Measurements from ENCODE around the gene GNS. TPM values are rescaled to one million over a fixed set of nuclear protein-coding genes. Genes with fewer than 3 reads are reported as not detected.
A peak's percentile ranks its signal among the peaks of the same experiment; 100 is the strongest.

The GNS gene
- total and polyA plus RNA-seq, 2 of the 4 experiments (the other 2 are of a cell fraction) = 60.4 to 80.7 TPM

DNA sequence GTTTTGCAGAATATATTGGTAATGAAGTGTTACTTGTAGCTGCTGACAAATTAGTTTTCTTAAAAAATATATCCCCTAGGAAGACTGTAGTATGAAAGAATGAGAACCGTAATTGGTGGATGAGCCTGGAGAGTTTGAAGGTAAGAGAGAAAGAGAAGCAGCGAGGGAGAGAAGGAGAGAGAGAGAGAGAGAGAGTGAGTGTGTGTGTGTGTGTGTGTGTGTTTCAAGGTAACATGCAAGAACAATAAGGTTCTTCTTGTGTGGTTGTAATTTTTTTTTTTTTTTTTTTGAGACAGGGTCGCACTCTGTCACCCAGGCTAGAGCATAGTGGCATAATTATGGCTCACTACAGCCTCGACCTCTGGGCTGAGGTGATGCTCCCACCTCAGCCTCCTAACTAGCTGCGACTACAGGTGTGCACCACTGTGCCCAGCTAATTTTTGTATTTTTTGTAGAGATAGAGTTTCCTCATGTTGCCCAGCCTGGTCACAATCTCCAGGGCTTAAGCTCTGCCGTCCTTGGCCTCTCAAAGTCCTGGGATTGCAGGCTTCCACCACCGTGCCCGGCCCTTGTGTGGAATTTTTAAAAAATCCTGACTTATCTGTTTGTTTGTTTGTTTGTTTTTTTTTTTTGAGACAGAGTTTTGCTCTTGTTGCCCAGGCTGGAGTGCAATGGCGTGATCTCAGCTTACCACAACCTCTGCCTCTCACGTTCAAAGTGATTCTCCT lies 75.2 kb downstream of the GNS start:
- no peak overlapping the region for H2BK120ac ChIP-seq (ENCODE audit: low read depth, low read length)
- no peak overlapping the region for H3K4ac ChIP-seq (ENCODE audit: low read depth, low read length)
- no peak overlapping the region for H3K18ac ChIP-seq (ENCODE audit: low read depth, low read length)
- WGBS, 2 experiments (ENCODE audit: extremely low coverage in 2 of 2, insufficient read length in 1 of 2) = 75% methylated on average over 2 of the region's 10 CpGs; no CpG with 5 or more reads in 1 of the 2 experiments
- H4K20me1 ChIP-seq (ENCODE audit: insufficient read depth, low read length) = peaks cover 8% of the 10 kb centered on the region; the same call in 1 of the 2 replicates
- ChIA-PET POLR2A (ENCODE audit: unreplicated experiment) (no interaction called here), CTCF (no interaction called here)
- H3K23ac ChIP-seq (ENCODE audit: low read depth, low read length) = no peak overlapping the region
- no peak overlapping the region for H2BK15ac ChIP-seq (ENCODE audit: low read depth, low read length)
- H3K4me2 ChIP-seq (ENCODE audit: low read depth, low read length) = no peak overlapping the region
- H4K5ac ChIP-seq (ENCODE audit: low read depth, low read length) = no peak overlapping the region
- H3K56ac ChIP-seq (ENCODE audit: extremely low read depth, insufficient read depth, low read length) = no peak overlapping the region
- no peak for ATAC-seq (ENCODE audit: low read depth)
- no peak overlapping the region for H3K27ac ChIP-seq (ENCODE audit: insufficient read depth, low read length)
- no peak for TF ChIP-seq SMC3 (IDR thresholded peaks at IDR 0.05; ENCODE audit: low read depth, low read length)
- no peak for TF ChIP-seq NFE2L2 (IDR thresholded peaks at IDR 0.05; ENCODE audit: low read depth, low read length)
- TF ChIP-seq, protein P1, sequence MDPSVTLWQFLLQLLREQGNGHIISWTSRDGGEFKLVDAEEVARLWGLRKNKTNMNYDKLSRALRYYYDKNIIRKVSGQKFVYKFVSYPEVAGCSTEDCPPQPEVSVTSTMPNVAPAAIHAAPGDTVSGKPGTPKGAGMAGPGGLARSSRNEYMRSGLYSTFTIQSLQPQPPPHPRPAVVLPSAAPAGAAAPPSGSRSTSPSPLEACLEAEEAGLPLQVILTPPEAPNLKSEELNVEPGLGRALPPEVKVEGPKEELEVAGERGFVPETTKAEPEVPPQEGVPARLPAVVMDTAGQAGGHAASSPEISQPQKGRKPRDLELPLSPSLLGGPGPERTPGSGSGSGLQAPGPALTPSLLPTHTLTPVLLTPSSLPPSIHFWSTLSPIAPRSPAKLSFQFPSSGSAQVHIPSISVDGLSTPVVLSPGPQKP (IDR thresholded peaks at IDR 0.05; ENCODE audit: borderline replicate concordance, low read depth, low read length) = no peak
- TF ChIP-seq BHLHE40 (IDR thresholded peaks at IDR 0.05; ENCODE audit: low read depth, low read length) = no peak
- TF ChIP-seq CHD1 (IDR thresholded peaks at IDR 0.05; ENCODE audit: low read depth, low read length) = no peak
- no peak for TF ChIP-seq RAD21 (IDR thresholded peaks at IDR 0.05; ENCODE audit: low read length)
- no peak for TF ChIP-seq CEBPB (IDR thresholded peaks at IDR 0.05; ENCODE audit: low read depth, low read length)
- TF ChIP-seq, protein P2, sequence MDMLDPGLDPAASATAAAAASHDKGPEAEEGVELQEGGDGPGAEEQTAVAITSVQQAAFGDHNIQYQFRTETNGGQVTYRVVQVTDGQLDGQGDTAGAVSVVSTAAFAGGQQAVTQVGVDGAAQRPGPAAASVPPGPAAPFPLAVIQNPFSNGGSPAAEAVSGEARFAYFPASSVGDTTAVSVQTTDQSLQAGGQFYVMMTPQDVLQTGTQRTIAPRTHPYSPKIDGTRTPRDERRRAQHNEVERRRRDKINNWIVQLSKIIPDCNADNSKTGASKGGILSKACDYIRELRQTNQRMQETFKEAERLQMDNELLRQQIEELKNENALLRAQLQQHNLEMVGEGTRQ (IDR thresholded peaks at IDR 0.05; ENCODE audit: low read depth, low read length) = no peak
- TF ChIP-seq POLR2A (IDR thresholded peaks at IDR 0.05; ENCODE audit: low read depth, low read length) = no peak
- no peak for TF ChIP-seq RFX5 (IDR thresholded peaks at IDR 0.05; ENCODE audit: low read depth, low read length)
- TF ChIP-seq MAFK (IDR thresholded peaks at IDR 0.05; ENCODE audit: low read depth, low read length) = no peak
- TF ChIP-seq FOS (IDR thresholded peaks at IDR 0.05; ENCODE audit: low read depth, low read length) = no peak
- intact Hi-C loops (cut with micrococcal nuclease) (no loop called here), in situ Hi-C loops (cut with MboI; ENCODE audit: low sequenced_read_pairs) (no loop called here), dilution Hi-C loops (cut with HindIII; ENCODE audit: low sequenced_read_pairs, unreplicated experiment) (no loop called here)
- H2BK20ac ChIP-seq (ENCODE audit: low read depth, low read length) = no peak overlapping the region
- H3K36me3 ChIP-seq (ENCODE audit: control insufficient read depth, insufficient read depth, low read length) = peaks cover 15% of the 10 kb centered on the region
- H2AK5ac ChIP-seq (ENCODE audit: low read depth, low read length) = no peak overlapping the region
- no peak overlapping the region for H3K4me3 ChIP-seq (ENCODE audit: insufficient read depth, low read depth, low read length)
- no peak overlapping the region for H3K14ac ChIP-seq (replicated peaks; ENCODE audit: low read depth, low read length)
- no peak overlapping the region for H2AK9ac ChIP-seq (replicated peaks; ENCODE audit: low read depth, low read length, poor library complexity)
- H3K9me3 ChIP-seq (ENCODE audit: control insufficient read depth, insufficient read depth, low read length) = no peaks in the 10 kb centered on the region
- H3K9ac ChIP-seq (ENCODE audit: low read depth, low read length) = no peak overlapping the region
- no peaks in the 10 kb centered on the region for H3K27me3 ChIP-seq (ENCODE audit: control insufficient read depth, insufficient read depth, low read length)
- no TSS peak for BruUV-seq (replicated peaks)
- DNase-seq = no peak
- H4K8ac ChIP-seq (ENCODE audit: low read depth in 2 of 2, low read length in 2 of 2) = peak overlapping the region in 1 of 2 experiments; percentile 20; a peak in 1 of 4 replicates
- H2BK5ac ChIP-seq (ENCODE audit: low read depth, low read length, poor library complexity, severe bottlenecking) = no peak overlapping the region
- peaks cover 11 to 70% of the 10 kb centered on the region in 2 experiments for H3K79me1 ChIP-seq (ENCODE audit: low read depth in 1 of 2, low read length in 2 of 2)
- no peak overlapping the region for H4K91ac ChIP-seq (ENCODE audit: insufficient read depth, low read depth, low read length)
- peaks cover 10% of the 10 kb centered on the region for H3K9me1 ChIP-seq (ENCODE audit: insufficient read depth, low read length)
- H3K4me1 ChIP-seq (ENCODE audit: control insufficient read depth, insufficient read depth, low read length) = peaks cover 13% of the 10 kb centered on the region
- no peak overlapping the region for H2AFZ ChIP-seq (replicated peaks; ENCODE audit: low read length, poor library complexity)

Data from IMR-90 (cell line).